Large intestine (tissue), 12 donors: ENCODE results near the gene FAM13B. TPM values are rescaled to one million over a fixed set of nuclear protein-coding genes. Genes with fewer than 3 reads are reported as not detected.
"Not testable (repeated sequence)": the region's sequence is repeated elsewhere in the genome, so short reads cannot be mapped to it uniquely, and the experiment has no call there.

Experiments used
- DNase-seq, 2 donors: peaks; one replicate each; pipeline versions ENCODE4 v3.0.0 to v3.0.0-alpha.2; 2013
- H3K27ac ChIP-seq: one replicate; pipeline ENCODE4 v1.5.1; 2013; ENCODE audit warnings: low read length
- H3K27me3 ChIP-seq: 2 replicates; pipeline ENCODE4 v1.6.1; 2013; ENCODE audit warnings: low read length; ENCODE audit not compliant: control insufficient read depth, insufficient read depth
- H3K36me3 ChIP-seq: 2 replicates; pipeline ENCODE4 v1.6.1; 2013; ENCODE audit warnings: low read length; ENCODE audit not compliant: control insufficient read depth, insufficient read depth
- H3K4me1 ChIP-seq: one replicate; pipeline ENCODE4 v1.6.1; 2013; ENCODE audit warnings: low read length; ENCODE audit not compliant: control insufficient read depth, insufficient read depth
- H3K4me3 ChIP-seq: one replicate; pipeline ENCODE4 v1.5.1; 2013; ENCODE audit warnings: low read length
- H3K9me3 ChIP-seq: one replicate; pipeline ENCODE4 v1.6.1; 2013; ENCODE audit warnings: mild to moderate bottlenecking, low read depth, low read length, moderate library complexity; ENCODE audit not compliant: control insufficient read depth
- WGBS: methylation state at CpG from one replicate; pipeline ENCODE4 v1.1.5; 2013; ENCODE audit warnings: low lambda C conversion rate; ENCODE audit not compliant: insufficient coverage; 5-methylcytosine and 5-hydroxymethylcytosine counted together
- long read RNA-seq, 11 donors: transcript quantifications; one replicate each; lab custom pipeline, GENCODE V29; 2026
- polyA plus RNA-seq: library from polyadenylated mRNA; unstranded; fragments of 120-200 nt; gene quantifications from one replicate; pipeline ENCODE4 v1.2.1, GENCODE V29; 2013

Gene FAM13B
- polyA plus RNA-seq: 23.5 TPM
- long read RNA-seq, donor 1, partial matches to known transcripts: 0 of 1 reads
- long read RNA-seq, donor 1, other reads (novel, unspliced or antisense): 0 of 1 reads
- long read RNA-seq, donor 2: 0 reads
- long read RNA-seq, donor 3, partial matches to known transcripts: 0 of 1 reads
- long read RNA-seq, donor 3, other reads (novel, unspliced or antisense): 0 of 1 reads
- long read RNA-seq, donor 4: 0 reads
- long read RNA-seq, donor 5, partial matches to known transcripts: 0 of 1 reads
- long read RNA-seq, donor 5, other reads (novel, unspliced or antisense): 0 of 1 reads
- long read RNA-seq, donor 6, partial matches to known transcripts: 0 of 1 reads
- long read RNA-seq, donor 6, other reads (novel, unspliced or antisense): 0 of 1 reads
- long read RNA-seq, donor 7, partial matches to known transcripts: 0 of 1 reads
- long read RNA-seq, donor 7, other reads (novel, unspliced or antisense): 0 of 1 reads
- long read RNA-seq, donor 8: 0 reads
- long read RNA-seq, donor 9: 0 reads
- long read RNA-seq, donor 10, full-length matches to known transcripts: 1 of 1 reads
- long read RNA-seq, donor 10, partial matches to known transcripts: 0 of 1 reads
- long read RNA-seq, donor 10, other reads (novel, unspliced or antisense): 0 of 1 reads
- long read RNA-seq, donor 11: 0 reads

GRCh38 chr5:138032572-138033385, at the start of gene FAM13B:
TSS of gene FAM13B (minus strand) at chr5:138033079. CDS start at chr5:138019111, 13,968 bp downstream.
- no CpG with 5 or more reads among the region's 81 CpGs for WGBS
- no peaks in the 10 kb centered on the region for H3K36me3 ChIP-seq
- peak within 1 kb of the TSS; percentile 99 for H3K4me3 ChIP-seq
- no peaks in the 10 kb centered on the region for H3K27me3 ChIP-seq
- peak within 1 kb of the TSS; percentile 100 for H3K27ac ChIP-seq
- peaks cover 10% of the 10 kb centered on the region for H3K4me1 ChIP-seq
- DNase-seq: peak; percentile 64 to 84
- H3K9me3 ChIP-seq: no peaks in the 10 kb centered on the region

- Histone ChIP-seq H3K27ac (no peak overlapping the region), H3K9me3 (no peaks in the 10 kb centered on the region), H3K4me1 (no peaks in the 10 kb centered on the region), H3K36me3 (no peaks in the 10 kb centered on the region), H3K27me3 (no peaks in the 10 kb centered on the region), H3K4me3 (no peak overlapping the region)
- no peak for DNase-seq
- no CpG with 5 or more reads among the region's 4 CpGs for WGBS
These were observed 49.2 kb upstream of the FAM13B start for GRCh38 chr5:138082033-138082432.

- no peak overlapping the region for H3K27ac ChIP-seq
- no peaks in the 10 kb centered on the region for H3K4me1 ChIP-seq
- H3K9me3 ChIP-seq: no peaks in the 10 kb centered on the region
- H3K4me3 ChIP-seq: no peak overlapping the region
- no CpG with 5 or more reads among the region's 1 CpG for WGBS
- H3K27me3 ChIP-seq: no peaks in the 10 kb centered on the region
- no peaks in the 10 kb centered on the region for H3K36me3 ChIP-seq
- DNase-seq: no peak
These were observed 45.2 kb upstream of the FAM13B start for GRCh38 chr5:138078006-138078643.

GRCh38 chr5:138077064-138077696, 44.3 kb upstream of the FAM13B start:
- Histone ChIP-seq H3K4me1 (no peaks in the 10 kb centered on the region), H3K4me3 (no peak overlapping the region), H3K27ac (no peak overlapping the region), H3K9me3 (no peaks in the 10 kb centered on the region), H3K27me3 (no peaks in the 10 kb centered on the region), H3K36me3 (no peaks in the 10 kb centered on the region)
- 14% methylated on average over 2 of the region's 5 CpGs for WGBS
- DNase-seq: peak; percentile 43 to 44

GRCh38 chr5:138070026-138070425, 37.1 kb upstream of the FAM13B start:
- H3K4me1 ChIP-seq, H3K27me3 ChIP-seq, H3K36me3 ChIP-seq, H3K9me3 ChIP-seq, H3K27ac ChIP-seq, H3K4me3 ChIP-seq, DNase-seq: not testable (repeated sequence)
- WGBS: no CpG with 5 or more reads among the region's 32 CpGs

- WGBS: no CpG with 5 or more reads among the region's 6 CpGs
- Histone ChIP-seq H3K27ac (no peak overlapping the region), H3K27me3 (no peaks in the 10 kb centered on the region), H3K4me1 (no peaks in the 10 kb centered on the region), H3K4me3 (no peak overlapping the region), H3K9me3 (no peaks in the 10 kb centered on the region), H3K36me3 (no peaks in the 10 kb centered on the region)
- DNase-seq: peak; percentile 62 to 63
These were observed 36.1 kb upstream of the FAM13B start for GRCh38 chr5:138068742-138069600.

- DNase-seq: no peak
- Histone ChIP-seq H3K9me3 (no peaks in the 10 kb centered on the region), H3K27ac (no peak overlapping the region), H3K27me3 (no peaks in the 10 kb centered on the region), H3K4me1 (no peaks in the 10 kb centered on the region), H3K36me3 (no peaks in the 10 kb centered on the region), H3K4me3 (no peak overlapping the region)
- 100% methylated on average over 4 of the region's 8 CpGs for WGBS
These were observed 35.1 kb upstream of the FAM13B start for GRCh38 chr5:138067945-138068344.

- H3K36me3 ChIP-seq: no peaks in the 10 kb centered on the region
- no peak for DNase-seq
- no peak overlapping the region for H3K4me3 ChIP-seq
- WGBS: no CpG with 5 or more reads among the region's 5 CpGs
- no peak overlapping the region for H3K27ac ChIP-seq
- H3K4me1 ChIP-seq: no peaks in the 10 kb centered on the region
- H3K27me3 ChIP-seq: no peaks in the 10 kb centered on the region
- no peaks in the 10 kb centered on the region for H3K9me3 ChIP-seq
These were observed 32.2 kb upstream of the FAM13B start for GRCh38 chr5:138065102-138065501.

GRCh38 chr5:138064526-138064925, 31.6 kb upstream of the FAM13B start:
- no peak for DNase-seq
- Histone ChIP-seq H3K27me3 (no peaks in the 10 kb centered on the region), H3K27ac (no peak overlapping the region), H3K4me3 (no peak overlapping the region), H3K36me3 (no peaks in the 10 kb centered on the region), H3K9me3 (no peaks in the 10 kb centered on the region), H3K4me1 (no peaks in the 10 kb centered on the region)
